A549 (cell line): ENCODE results near the gene PRSS2. TPM values are rescaled to one million over a fixed set of nuclear protein-coding genes. Genes with fewer than 3 reads are reported as not detected.

Experiments
- ATAC-seq, 2 experiments: fragments of 200-7000 bp in 1 of 2; fragments of >200 bp in 1 of 2; cut with Nextera tagmentation in 1 of 2; cut with Tn5 transposase in 1 of 2; 3 replicates each; pipeline versions ENCODE4 v1.8.0 to v1.9.1; 2018 to 2020; ENCODE audit warnings: mild to moderate bottlenecking in 1 of 2, moderate library complexity in 1 of 2
- CTCF ChIA-PET: fragments of 300-600 bp; sonication (Branson Sonifier 250); formaldehyde crosslinking; extraction: SDS; loops from one replicate; lab custom pipeline; 2021; ENCODE audit warnings: antibody characterized with exemption, inconsistent platforms; lab: Yijun Ruan, JAX
- POLR2A ChIA-PET: fragments of 350-600 bp; formaldehyde crosslinking; extraction: SDS; loops from one replicate; lab custom pipeline; 2021; ENCODE audit warnings: antibody characterized with exemption, inconsistent platforms; lab: Yijun Ruan, JAX
- DNase-seq, 2 experiments: peaks; one replicate each; pipeline versions ENCODE4 v3.0.0 to v3.0.0-alpha.2; 2011 to 2016; ENCODE audit warnings: low read depth in 1 of 2, low spot score in 1 of 2
- FAIRE-seq: peaks from 2 replicates; lab custom pipeline; 2011; peaks lifted over from hg19 to GRCh38; lab: Jason Lieb, UNC
- H3K27ac ChIP-seq, 2 experiments: fragments of >200 bp; sonication (Bioruptor Twin); formaldehyde crosslinking; 3 replicates each; pipeline ENCODE4 v1.5.1; 2016 to 2017
- H3K4me1 ChIP-seq: fragments of >200 bp; sonication (Bioruptor Twin); formaldehyde crosslinking; 3 replicates; pipeline ENCODE4 v1.6.1; 2016
- H3K4me2 ChIP-seq: fragments of >200 bp; sonication (Bioruptor Twin); formaldehyde crosslinking; 3 replicates; pipeline ENCODE4 v1.6.1; 2016
- H3K4me3 ChIP-seq: fragments of >200 bp; sonication (Bioruptor Twin); formaldehyde crosslinking; 3 replicates; pipeline ENCODE4 v1.5.1; 2016
- H3K9me3 ChIP-seq: fragments of >200 bp; sonication (Bioruptor Twin); formaldehyde crosslinking; 3 replicates; pipeline ENCODE4 v1.6.1; 2016
- ATOH8 ChIP-seq: fragments of 250-450 bp; sonication (Bioruptor Pico); IDR thresholded peaks from 2 replicates; pipeline ENCODE4 v1.5.0; 2020; ENCODE audit warnings: low read depth, mild to moderate bottlenecking, moderate library complexity
- BCL3 ChIP-seq: fragments of >200 bp; sonication (Bioruptor Twin); formaldehyde crosslinking; IDR thresholded peaks from 3 replicates; pipeline ENCODE4 v1.6.1; 2016
- CBX2 ChIP-seq: fragments of 200-600 bp; sonication (generic); IDR thresholded peaks from 2 replicates; pipeline ENCODE4 v1.6.1; 2016; ENCODE audit warnings: low read depth, mild to moderate bottlenecking, borderline replicate concordance
- CEBPB ChIP-seq, 2 experiments: fragments of >200 bp in 1 of 2; sonication (Bioruptor Twin) in 1 of 2; formaldehyde crosslinking in 1 of 2; IDR thresholded peaks; 2 replicates each; pipeline ENCODE4 v1.6.1; 2012 to 2016
- CTCF ChIP-seq: fragments of >200 bp; sonication (Bioruptor Twin); formaldehyde crosslinking; IDR thresholded peaks from 3 replicates; pipeline ENCODE4 v1.5.1; 2016
- EP300 ChIP-seq, 2 experiments: fragments of >200 bp; sonication (Bioruptor Twin); formaldehyde crosslinking; IDR thresholded peaks; 2 replicates in 1 of 2; 3 replicates in 1 of 2; pipeline ENCODE4 v1.6.1; 2016 to 2017
- HEYL ChIP-seq: fragments of 250-450 bp; sonication (Bioruptor Pico); IDR thresholded peaks from 2 replicates; pipeline ENCODE4 v1.8.0; 2021; ENCODE audit warnings: mild to moderate bottlenecking, moderate library complexity
- HMGXB4 ChIP-seq: fragments of 250-450 bp; sonication (Bioruptor Pico); IDR thresholded peaks from 2 replicates; pipeline ENCODE4 v1.5.0; 2021; ENCODE audit warnings: mild to moderate bottlenecking, moderate library complexity, borderline replicate concordance
- HOXB13 ChIP-seq: fragments of 250-450 bp; sonication (Bioruptor Pico); IDR thresholded peaks from 2 replicates; pipeline ENCODE4 v1.5.0; 2020; ENCODE audit warnings: low read depth, mild to moderate bottlenecking, moderate library complexity
- JUN ChIP-seq, 2 experiments: fragments of >200 bp; sonication (Bioruptor Twin); formaldehyde crosslinking; IDR thresholded peaks; 2 replicates in 1 of 2; 3 replicates in 1 of 2; pipeline ENCODE4 v1.6.1; 2016 to 2017
- KDM1A ChIP-seq: fragments of 200-600 bp; sonication (generic); IDR thresholded peaks from 2 replicates; pipeline ENCODE4 v1.6.1; 2016; ENCODE audit warnings: low read depth, mild to moderate bottlenecking
- KDM5A ChIP-seq: fragments of 200-600 bp; sonication (generic); IDR thresholded peaks from 2 replicates; pipeline ENCODE4 v1.6.1; 2016; ENCODE audit warnings: antibody characterized with exemption, mild to moderate bottlenecking
- MAX ChIP-seq: IDR thresholded peaks from 2 replicates; pipeline ENCODE4 v1.6.1; 2012
- MYC ChIP-seq: IDR thresholded peaks from 2 replicates; pipeline ENCODE4 v1.6.1; 2012; ENCODE audit warnings: mild to moderate bottlenecking, inconsistent platforms, low read length, improper control_type of control experiment, borderline replicate concordance
- NFE2L2 ChIP-seq: fragments of 150-350 bp; conservative IDR thresholded peaks from 2 replicates; pipeline ENCODE4 v1.6.1; 2014; ENCODE audit warnings: low read length
- POLR2A ChIP-seq: IDR thresholded peaks from 2 replicates; pipeline ENCODE4 v1.6.1; 2012; ENCODE audit warnings: mild to moderate bottlenecking, low read length
- POLR2AphosphoS2 ChIP-seq: conservative IDR thresholded peaks from 2 replicates; pipeline ENCODE4 v1.6.1; 2012; ENCODE audit warnings: low read length, improper control_type of control experiment, inconsistent platforms
- REST ChIP-seq: fragments of 200-600 bp; sonication (generic); IDR thresholded peaks from 2 replicates; pipeline ENCODE4 v1.6.1; 2016; ENCODE audit warnings: antibody characterized with exemption, mild to moderate bottlenecking, moderate library complexity
- TP53 ChIP-seq: fragments of 250-450 bp; sonication (Bioruptor Pico); IDR thresholded peaks from 2 replicates; pipeline ENCODE4 v1.5.0; 2021; ENCODE audit warnings: mild to moderate bottlenecking, moderate library complexity
- ZFP36 ChIP-seq: fragments of 450-650 bp; IDR thresholded peaks from 2 replicates; pipeline ENCODE4 v1.6.1; 2014; ENCODE audit warnings: borderline replicate concordance; ENCODE audit not compliant: partially characterized antibody
- ZNF302 ChIP-seq: fragments of 250-450 bp; sonication (Bioruptor Pico); IDR thresholded peaks from 2 replicates; pipeline ENCODE4 v1.9.0; 2021; ENCODE audit warnings: inconsistent platforms, mild to moderate bottlenecking, moderate library complexity
- WGBS: methylation state at CpG from one replicate; pipeline ENCODE4 v1.1.6; 2017; ENCODE audit errors: missing lambda C conversion rate; 5-methylcytosine and 5-hydroxymethylcytosine counted together
- polyA plus RNA-seq, 4 experiments: library from polyadenylated mRNA; depleted of rRNA in 3 of 4; stranded (reverse); fragments of >200 nt; fragmentation: RNase III in 1 of 4; extraction: RNeasy Plus Mini Kit Qiagen cat#74134 plus additional on column Dnase treatment in 1 of 4; gene quantifications; 2 replicates in 3 of 4; 3 replicates in 1 of 4; pipeline ENCODE4 v1.2.3, GENCODE V29; 2011 to 2017

Gene PRSS2
- polyA plus RNA-seq, 2 of the 4 experiments (the other 2 are of a cell fraction) = not detected

GRCh38 chr7:142792129-142792528, 21.4 kb downstream of the PRSS2 start:
- FAIRE-seq (no peak), ATAC-seq (no peak), DNase-seq (no peak)
- Histone ChIP-seq H3K4me2 (no peak overlapping the region), H3K27ac (no peak overlapping the region), H3K9me3 (no peaks in the 10 kb centered on the region; the same call in 2 of the 3 replicates), H3K4me3 (no peak overlapping the region), H3K4me1 (no peaks in the 10 kb centered on the region)
- ChIA-PET CTCF (interaction anchor here (1.5 to 2.4 kb wide), 2 partner anchors 9 to 40 kb away, joined by 3 to 21 read pairs; no protein-coding TSS in a partner anchor), POLR2A (no interaction called here)
- TF ChIP-seq ZNF302 (CRISPR knock-in tag) (no peak), ATOH8 (no peak), MAX (no peak), MYC (no peak), NFE2L2 (no peak), REST (no peak), TP53 (CRISPR knock-in tag) (no peak), BCL3 (no peak), HEYL (CRISPR knock-in tag) (no peak), CTCF (no peak), JUN (IDR thresholded peaks at IDR 0.05) (no peak), ZFP36 (no peak), POLR2A (no peak), EP300 (IDR thresholded peaks at IDR 0.05) (no peak), POLR2AphosphoS2 (no peak), KDM1A (no peak)
- 54% methylated on average over 1 of the region's 1 CpG for WGBS

- no peak for FAIRE-seq
- CTCF ChIA-PET = interaction anchor here (0.8 to 2.5 kb wide), 4 partner anchors 9 to 257 kb away, joined by 3 to 21 read pairs (median 10); no protein-coding TSS in a partner anchor
Measured at GRCh38 chr7:142792593-142792992, 21.8 kb downstream of the PRSS2 start.

More at GRCh38 chr7:142792593-142792992, 21.8 kb downstream of the PRSS2 start:
- Histone ChIP-seq H3K27ac (no peak overlapping the region), H3K4me3 (no peak overlapping the region), H3K4me1 (no peaks in the 10 kb centered on the region), H3K4me2 (no peak overlapping the region), H3K9me3 (no peaks in the 10 kb centered on the region; the same call in 2 of the 3 replicates)
- WGBS = 0% methylated on average over 2 of the region's 2 CpGs
- POLR2A ChIA-PET = no interaction called here
- ATAC-seq = no peak
- no peak for DNase-seq
- TF ChIP-seq KDM5A (no peak), CEBPB (IDR thresholded peaks at IDR 0.05) (no peak), HMGXB4 (CRISPR knock-in tag) (no peak), HOXB13 (CRISPR knock-in tag) (no peak), CTCF (no peak), CBX2 (no peak), KDM1A (no peak)
